ENCODE data around the gene TMEM132D. TPM values are rescaled to one million over a fixed set of nuclear protein-coding genes. Genes with fewer than 3 reads are reported as not detected.

The TMEM132D gene
- total RNA-seq, 2 donors from 2014 or later: under 0.01 to 0.26 TPM

DNA sequence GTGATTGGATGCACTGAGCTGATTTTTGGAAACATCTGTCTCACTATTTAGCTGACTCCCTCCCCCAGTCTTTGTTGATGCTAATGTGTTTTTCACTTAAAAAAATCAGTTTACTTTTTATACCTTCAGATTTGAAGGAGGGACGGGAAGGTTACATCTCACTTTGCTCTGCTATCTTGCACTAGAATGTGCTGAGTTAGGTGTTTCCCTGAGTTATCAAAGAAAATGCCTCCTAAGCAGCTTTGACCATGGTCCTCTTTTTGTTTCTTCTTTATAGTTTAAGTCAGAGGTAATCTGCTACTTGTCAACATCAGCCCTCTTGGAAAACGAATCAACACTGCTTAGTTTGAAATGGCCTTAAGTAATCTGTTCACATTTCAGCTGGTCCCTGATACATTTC lies 222.0 kb downstream of the TMEM132D start:
- Histone ChIP-seq H3K4me1 (no peaks in the 10 kb centered on the region), H3K36me3 (replicated peaks in 1 of 2; ENCODE audit: insufficient read depth in 1 of 2, low read depth in 2 of 2) (no peaks in the 10 kb centered on the region), H3K9me3 (peaks cover 0 to 11% (median 0%) of the 10 kb centered on the region in 3 donors), H3K27ac (no peak overlapping the region), H3K4me3 (no peak overlapping the region), H3K27me3 (no peaks in the 10 kb centered on the region)
- ATAC-seq: no peak
- no peak for DNase-seq
- TF ChIP-seq, protein P1, sequence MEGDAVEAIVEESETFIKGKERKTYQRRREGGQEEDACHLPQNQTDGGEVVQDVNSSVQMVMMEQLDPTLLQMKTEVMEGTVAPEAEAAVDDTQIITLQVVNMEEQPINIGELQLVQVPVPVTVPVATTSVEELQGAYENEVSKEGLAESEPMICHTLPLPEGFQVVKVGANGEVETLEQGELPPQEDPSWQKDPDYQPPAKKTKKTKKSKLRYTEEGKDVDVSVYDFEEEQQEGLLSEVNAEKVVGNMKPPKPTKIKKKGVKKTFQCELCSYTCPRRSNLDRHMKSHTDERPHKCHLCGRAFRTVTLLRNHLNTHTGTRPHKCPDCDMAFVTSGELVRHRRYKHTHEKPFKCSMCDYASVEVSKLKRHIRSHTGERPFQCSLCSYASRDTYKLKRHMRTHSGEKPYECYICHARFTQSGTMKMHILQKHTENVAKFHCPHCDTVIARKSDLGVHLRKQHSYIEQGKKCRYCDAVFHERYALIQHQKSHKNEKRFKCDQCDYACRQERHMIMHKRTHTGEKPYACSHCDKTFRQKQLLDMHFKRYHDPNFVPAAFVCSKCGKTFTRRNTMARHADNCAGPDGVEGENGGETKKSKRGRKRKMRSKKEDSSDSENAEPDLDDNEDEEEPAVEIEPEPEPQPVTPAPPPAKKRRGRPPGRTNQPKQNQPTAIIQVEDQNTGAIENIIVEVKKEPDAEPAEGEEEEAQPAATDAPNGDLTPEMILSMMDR (IDR thresholded peaks at IDR 0.05): no peak
- TF ChIP-seq POLR2A (IDR thresholded peaks at IDR 0.05): no peak
- 30 to 37% methylated on average over 2 of the region's 2 CpGs for WGBS, 2 donors
- intact Hi-C loops (cut with DNase I): no loop called here

DNA sequence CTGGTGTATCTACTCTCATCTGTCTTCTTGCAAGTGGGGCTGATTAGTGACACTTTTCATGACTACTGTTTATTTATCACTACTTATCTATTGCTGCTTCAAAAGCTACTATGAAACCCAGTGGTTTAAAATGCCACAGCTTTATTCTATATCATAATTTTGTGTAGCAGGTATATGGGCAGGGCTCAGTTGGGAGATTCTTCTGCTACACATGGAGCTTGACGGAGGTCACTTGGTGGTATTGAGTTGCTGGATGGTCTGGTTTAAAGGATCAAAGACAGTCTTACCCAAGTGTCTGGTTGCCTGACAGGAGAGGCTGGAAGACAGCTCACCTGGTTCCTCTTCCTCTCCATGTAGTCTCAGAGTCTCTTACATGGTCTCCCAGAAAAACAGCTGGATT lies 222.7 kb downstream of the TMEM132D start:
- TF ChIP-seq, protein P1 (IDR thresholded peaks at IDR 0.05): no peak
- no peak for TF ChIP-seq POLR2A (IDR thresholded peaks at IDR 0.05)
- Histone ChIP-seq H3K4me3 (no peak overlapping the region), H3K27me3 (no peaks in the 10 kb centered on the region), H3K36me3 (replicated peaks in 1 of 2; ENCODE audit: insufficient read depth in 1 of 2, low read depth in 2 of 2) (no peaks in the 10 kb centered on the region), H3K27ac (no peak overlapping the region), H3K4me1 (no peaks in the 10 kb centered on the region), H3K9me3 (peaks cover 0 to 11% (median 0%) of the 10 kb centered on the region in 3 donors)
- no peak for DNase-seq
- WGBS, 2 donors: 55 to 62% methylated on average over 1 of the region's 1 CpG
- ATAC-seq: no peak
- intact Hi-C loops (cut with DNase I): no loop called here

DNA sequence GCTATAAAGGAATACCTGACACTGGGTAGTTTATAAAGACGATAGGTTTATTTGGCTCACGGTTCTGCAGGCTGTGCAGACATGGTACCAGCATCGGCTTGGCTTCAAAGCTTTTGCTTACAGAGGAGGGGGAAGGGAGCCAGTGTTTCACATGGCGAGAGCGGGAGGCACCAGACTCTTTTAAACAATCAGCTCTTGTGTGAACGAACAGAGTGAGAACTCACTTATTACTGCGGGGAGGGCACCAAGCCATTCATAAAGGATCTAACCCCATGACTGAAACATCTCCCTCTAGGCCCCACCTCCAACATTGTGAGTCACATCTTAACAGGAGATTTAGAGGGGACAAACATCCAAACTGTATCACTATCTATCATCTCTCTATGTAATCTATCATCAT lies 227.4 kb downstream of the TMEM132D start:
- peaks cover 0 to under 1% (median 0%) of the 10 kb centered on the region in 3 donors for H3K9me3 ChIP-seq
- H3K27me3 ChIP-seq: no peaks in the 10 kb centered on the region
- TF ChIP-seq, protein P1 (IDR thresholded peaks at IDR 0.05): no peak
- TF ChIP-seq POLR2A (IDR thresholded peaks at IDR 0.05): no peak
- no peaks in the 10 kb centered on the region for H3K36me3 ChIP-seq (replicated peaks in 1 of 2; ENCODE audit: insufficient read depth in 1 of 2, low read depth in 2 of 2)
- H3K4me3 ChIP-seq: no peak overlapping the region
- intact Hi-C loops (cut with DNase I): no loop called here
- DNase-seq (no peak), ATAC-seq (no peak)
- no peak overlapping the region for H3K27ac ChIP-seq
- no peaks in the 10 kb centered on the region for H3K4me1 ChIP-seq
- WGBS, 2 donors: 57 to 69% methylated on average over 7 of the region's 7 CpGs

DNA sequence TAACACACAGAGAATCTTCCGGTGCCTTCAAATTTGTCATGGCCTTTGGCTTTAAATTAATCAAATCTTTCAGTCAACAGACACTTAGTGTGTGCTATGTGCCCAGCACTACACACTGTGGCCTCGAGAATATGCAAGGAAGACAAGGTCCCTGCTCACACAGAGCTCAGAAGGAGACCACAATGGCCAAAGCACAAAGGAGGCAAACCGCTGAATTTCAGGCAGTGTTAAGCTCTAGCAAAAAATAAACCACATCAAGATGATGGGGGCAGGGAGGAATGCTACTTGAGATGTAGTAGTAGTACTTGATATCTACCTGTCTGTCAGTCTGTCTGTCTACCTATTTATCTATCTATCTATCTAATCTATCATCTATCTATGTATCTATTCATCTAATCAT lies 227.9 kb downstream of the TMEM132D start:
- Histone ChIP-seq H3K36me3 (replicated peaks in 1 of 2; ENCODE audit: insufficient read depth in 1 of 2, low read depth in 2 of 2) (no peaks in the 10 kb centered on the region), H3K4me1 (no peaks in the 10 kb centered on the region), H3K27me3 (no peaks in the 10 kb centered on the region), H3K27ac (no peak overlapping the region), H3K4me3 (no peak overlapping the region), H3K9me3 (no peaks in the 10 kb centered on the region)
- TF ChIP-seq POLR2A (IDR thresholded peaks at IDR 0.05): no peak
- TF ChIP-seq, protein P1 (IDR thresholded peaks at IDR 0.05): no peak
- DNase-seq: no peak
- 64 to 69% methylated on average over 3 of the region's 3 CpGs for WGBS, 2 donors
- intact Hi-C loops (cut with DNase I): no loop called here
- no peak for ATAC-seq

DNA sequence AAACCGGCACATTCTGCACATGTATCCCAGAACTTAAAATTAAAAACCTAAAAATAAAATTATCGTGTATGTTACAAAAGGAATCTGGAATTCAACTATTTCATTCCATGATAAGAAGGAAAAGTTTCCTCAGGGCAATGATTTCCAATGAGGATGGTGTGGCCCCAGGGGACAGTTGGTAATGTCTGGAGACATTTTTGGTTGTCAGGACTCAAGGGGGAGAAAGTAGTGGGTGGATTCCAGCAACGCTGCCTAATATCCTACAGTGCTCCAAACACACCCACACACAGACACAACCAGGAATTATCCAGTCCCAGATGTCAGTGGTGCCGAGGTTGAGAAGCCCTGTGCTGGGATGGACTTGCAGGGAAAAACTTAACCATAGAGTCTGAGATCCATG lies 228.3 kb downstream of the TMEM132D start:
- Histone ChIP-seq H3K4me1 (no peaks in the 10 kb centered on the region), H3K4me3 (no peak overlapping the region), H3K27ac (no peak overlapping the region), H3K9me3 (no peaks in the 10 kb centered on the region), H3K27me3 (no peaks in the 10 kb centered on the region), H3K36me3 (replicated peaks in 1 of 2; ENCODE audit: insufficient read depth in 1 of 2, low read depth in 2 of 2) (no peaks in the 10 kb centered on the region)
- ATAC-seq (no peak), DNase-seq (no peak)
- intact Hi-C loops (cut with DNase I): no loop called here
- TF ChIP-seq, protein P1 (IDR thresholded peaks at IDR 0.05): no peak
- TF ChIP-seq POLR2A (IDR thresholded peaks at IDR 0.05): no peak
- 51 to 64% methylated on average over 4 of the region's 4 CpGs for WGBS, 2 donors

Measured in body of pancreas (tissue), 4 donors.